ENCODE data around the gene ABCA4. TPM values are rescaled to one million over a fixed set of nuclear protein-coding genes. Genes with fewer than 3 reads are reported as not detected.

Gene ABCA4
- polyA plus RNA-seq, 6 donors from 2014 or later: not detected

DNA sequence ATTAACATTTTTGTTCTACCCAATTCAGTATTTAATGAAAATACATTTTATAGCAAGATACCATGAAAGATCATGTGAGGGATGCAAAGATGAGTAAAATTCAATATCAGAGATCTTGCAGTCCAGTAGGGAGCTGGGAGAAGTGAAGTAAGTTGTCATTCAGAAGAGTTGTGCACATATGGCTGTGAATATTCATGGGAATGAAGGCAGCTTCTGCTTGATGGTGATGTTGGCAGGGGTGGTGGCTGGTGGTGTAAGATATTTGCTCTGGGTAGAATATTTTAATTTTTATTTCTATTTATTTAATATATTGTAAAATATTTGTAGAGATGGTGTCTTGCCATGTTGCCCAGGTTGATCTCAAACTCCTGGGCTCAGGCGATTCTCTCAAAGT is 139.7 kb downstream of the ABCA4 start:
- Mint-ChIP-seq H3K27ac (no peak overlapping the region), H3K4me3 (no peak overlapping the region), H3K4me1 (no peaks in the 10 kb centered on the region), H3K27me3 (peaks cover 3 to 23% (median 21%) of the 10 kb centered on the region in 3 donors), H3K9me3 (peaks cover 0 to 2% (median 0%) of the 10 kb centered on the region in 7 donors), H3K36me3 (no peaks in the 10 kb centered on the region)
- no peak for DNase-seq
- ATAC-seq (ENCODE audit: low read depth in 2 of 2): no peak

- no peak overlapping the region for H3K4me3 Mint-ChIP-seq
- H3K9me3 Mint-ChIP-seq: peaks cover 0 to 2% (median 0%) of the 10 kb centered on the region in 7 donors
- DNase-seq: no peak
- peak overlapping the region in 1 of 6 donors; percentile 4 for H3K27ac Mint-ChIP-seq
- H3K36me3 Mint-ChIP-seq: no peaks in the 10 kb centered on the region
- ATAC-seq (ENCODE audit: low read depth in 2 of 2): peak in 1 of 2 donors; percentile 35
- peaks cover 2 to 22% (median 18%) of the 10 kb centered on the region in 3 donors for H3K27me3 Mint-ChIP-seq
- no peaks in the 10 kb centered on the region for H3K4me1 Mint-ChIP-seq
Measured at GRCh38 chr1:93980320-93981273, 140.4 kb downstream of the ABCA4 start.

- Mint-ChIP-seq H3K9me3 (peaks cover 0 to 2% (median 0%) of the 10 kb centered on the region in 7 donors), H3K36me3 (no peaks in the 10 kb centered on the region), H3K4me1 (no peaks in the 10 kb centered on the region), H3K4me3 (no peak overlapping the region), H3K27me3 (peaks cover 0 to 17% (median 12%) of the 10 kb centered on the region in 3 donors), H3K27ac (no peak overlapping the region)
- DNase-seq: no peak
- no peak for ATAC-seq (ENCODE audit: low read depth in 2 of 2)
Measured at GRCh38 chr1:93979718-93980319, 141.1 kb downstream of the ABCA4 start.

- no peaks in the 10 kb centered on the region for H3K4me1 Mint-ChIP-seq
- ATAC-seq (ENCODE audit: low read depth in 2 of 2) (no peak), DNase-seq (no peak)
- peaks cover 0 to 11% (median 7%) of the 10 kb centered on the region in 3 donors for H3K27me3 Mint-ChIP-seq
- no peaks in the 10 kb centered on the region for H3K36me3 Mint-ChIP-seq
- no peak overlapping the region for H3K4me3 Mint-ChIP-seq
- peaks cover 0 to 2% (median 0%) of the 10 kb centered on the region in 7 donors for H3K9me3 Mint-ChIP-seq
- H3K27ac Mint-ChIP-seq: no peak overlapping the region
Measured at GRCh38 chr1:93979040-93979717, 141.8 kb downstream of the ABCA4 start.

DNA sequence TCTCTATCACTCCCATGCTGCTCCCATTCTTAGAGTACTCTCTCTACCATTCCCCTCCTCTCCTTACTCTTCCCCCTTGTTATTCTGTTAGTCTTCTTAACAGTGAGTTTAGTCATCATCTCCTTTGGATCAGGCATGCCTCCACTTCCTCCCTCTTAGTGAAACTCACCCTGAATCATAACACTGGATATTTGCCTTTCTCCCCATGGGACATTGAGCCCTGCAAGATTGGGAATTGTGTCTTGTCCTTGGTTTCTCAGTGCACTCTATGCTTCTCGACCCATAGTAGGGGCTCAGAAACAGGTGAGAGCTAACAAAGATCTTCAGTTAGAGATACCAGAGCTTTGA is 143.4 kb downstream of the ABCA4 start:
- H3K9me3 Mint-ChIP-seq: no peaks in the 10 kb centered on the region
- H3K4me1 Mint-ChIP-seq: no peaks in the 10 kb centered on the region
- no peaks in the 10 kb centered on the region for H3K36me3 Mint-ChIP-seq
- no peak overlapping the region for H3K4me3 Mint-ChIP-seq
- DNase-seq (no peak), ATAC-seq (ENCODE audit: low read depth in 2 of 2) (no peak)
- H3K27ac Mint-ChIP-seq: peak overlapping the region in 1 of 6 donors; percentile 4
- peaks cover 6 to 7% (median 6%) of the 10 kb centered on the region in 3 donors for H3K27me3 Mint-ChIP-seq

GRCh38 chr1:93976711-93977597 is 144.0 kb downstream of the ABCA4 start:
- peaks cover 7 to 13% (median 12%) of the 10 kb centered on the region in 3 donors for H3K27me3 Mint-ChIP-seq
- no peaks in the 10 kb centered on the region for H3K9me3 Mint-ChIP-seq
- no peaks in the 10 kb centered on the region for H3K4me1 Mint-ChIP-seq
- no peak overlapping the region for H3K4me3 Mint-ChIP-seq
- no peak for DNase-seq
- no peak overlapping the region for H3K27ac Mint-ChIP-seq
- ATAC-seq (ENCODE audit: low read depth in 2 of 2): no peak
- H3K36me3 Mint-ChIP-seq: no peaks in the 10 kb centered on the region

- H3K36me3 Mint-ChIP-seq: no peaks in the 10 kb centered on the region
- no peaks in the 10 kb centered on the region for H3K9me3 Mint-ChIP-seq
Measured at GRCh38 chr1:93976291-93976690, 144.7 kb downstream of the ABCA4 start.

DNA sequence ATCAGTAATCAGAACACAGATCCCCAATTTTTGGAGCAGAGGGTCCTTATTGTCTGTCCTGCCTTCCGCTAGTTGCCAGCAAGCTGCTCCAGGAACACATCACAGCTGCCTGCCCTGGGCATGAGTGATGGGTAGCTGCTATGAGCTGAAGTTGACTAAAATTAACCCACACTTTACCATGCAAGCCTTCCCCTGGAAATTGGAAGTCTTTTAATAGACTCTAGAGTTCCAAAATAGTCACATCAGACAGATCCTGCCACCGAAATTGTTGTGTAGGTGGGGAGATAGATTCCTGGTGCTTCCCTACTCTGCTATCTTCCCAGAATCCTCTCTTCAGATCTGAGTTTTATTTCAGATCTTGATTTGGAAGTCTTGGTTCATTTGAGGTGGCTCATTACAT is 148.6 kb downstream of the ABCA4 start:
- DNase-seq (no peak), ATAC-seq (ENCODE audit: low read depth in 2 of 2) (no peak)
- Mint-ChIP-seq H3K4me1 (no peaks in the 10 kb centered on the region), H3K4me3 (no peak overlapping the region), H3K36me3 (no peaks in the 10 kb centered on the region), H3K9me3 (no peaks in the 10 kb centered on the region), H3K27me3 (peaks cover 7 to 19% (median 16%) of the 10 kb centered on the region in 3 donors), H3K27ac (no peak overlapping the region)

More at GRCh38 chr1:93976291-93976690, 144.7 kb downstream of the ABCA4 start:
- H3K27me3 Mint-ChIP-seq: peaks cover 7 to 19% (median 16%) of the 10 kb centered on the region in 3 donors
- no peaks in the 10 kb centered on the region for H3K4me1 Mint-ChIP-seq
- no peak for ATAC-seq (ENCODE audit: low read depth in 2 of 2)
- no peak overlapping the region for H3K27ac Mint-ChIP-seq
- DNase-seq: no peak
- no peak overlapping the region for H3K4me3 Mint-ChIP-seq

DNA sequence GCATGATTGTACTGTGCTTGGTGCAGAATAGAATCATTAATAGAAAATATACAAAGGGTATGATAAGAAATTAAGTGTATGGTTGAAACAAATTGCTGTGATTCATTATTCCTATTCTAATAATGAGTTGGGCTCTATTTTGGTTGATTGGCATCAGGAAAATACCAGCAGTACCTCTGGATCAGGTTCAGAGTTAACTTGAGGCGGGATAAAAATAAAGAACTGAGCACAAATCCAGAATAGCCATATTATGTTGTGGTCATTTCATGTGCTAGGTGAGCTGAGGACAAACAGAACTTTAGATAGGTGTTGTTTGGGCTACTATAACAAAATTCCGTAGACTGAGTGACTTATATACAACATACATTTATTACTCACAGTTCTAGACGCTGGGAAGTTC is 151.1 kb downstream of the ABCA4 start:
- Mint-ChIP-seq H3K4me3 (no peak overlapping the region), H3K4me1 (no peaks in the 10 kb centered on the region)

GRCh38 chr1:93969371-93969770 is 151.6 kb downstream of the ABCA4 start:
- Mint-ChIP-seq H3K4me3 (no peak overlapping the region), H3K36me3 (no peaks in the 10 kb centered on the region), H3K27me3 (peaks cover 7 to 24% (median 11%) of the 10 kb centered on the region in 3 donors), H3K9me3 (no peaks in the 10 kb centered on the region), H3K4me1 (no peaks in the 10 kb centered on the region), H3K27ac (no peak overlapping the region)
- DNase-seq: no peak
- ATAC-seq (ENCODE audit: low read depth in 2 of 2): no peak

More for the DNA sequence above, 151.1 kb downstream of the ABCA4 start:
- DNase-seq (no peak), ATAC-seq (ENCODE audit: low read depth in 2 of 2) (no peak)
- peaks cover 7 to 24% (median 11%) of the 10 kb centered on the region in 3 donors for H3K27me3 Mint-ChIP-seq
- H3K36me3 Mint-ChIP-seq: no peaks in the 10 kb centered on the region
- H3K9me3 Mint-ChIP-seq: no peaks in the 10 kb centered on the region
- no peak overlapping the region for H3K27ac Mint-ChIP-seq

GRCh38 chr1:93967306-93967705 is 153.6 kb downstream of the ABCA4 start:
- Mint-ChIP-seq H3K27ac (no peak overlapping the region), H3K4me3 (no peak overlapping the region), H3K27me3 (peaks cover 4 to 20% (median 17%) of the 10 kb centered on the region in 3 donors), H3K4me1 (no peaks in the 10 kb centered on the region), H3K9me3 (no peaks in the 10 kb centered on the region), H3K36me3 (no peaks in the 10 kb centered on the region)
- DNase-seq (no peak), ATAC-seq (ENCODE audit: low read depth in 2 of 2) (no peak)

DNA sequence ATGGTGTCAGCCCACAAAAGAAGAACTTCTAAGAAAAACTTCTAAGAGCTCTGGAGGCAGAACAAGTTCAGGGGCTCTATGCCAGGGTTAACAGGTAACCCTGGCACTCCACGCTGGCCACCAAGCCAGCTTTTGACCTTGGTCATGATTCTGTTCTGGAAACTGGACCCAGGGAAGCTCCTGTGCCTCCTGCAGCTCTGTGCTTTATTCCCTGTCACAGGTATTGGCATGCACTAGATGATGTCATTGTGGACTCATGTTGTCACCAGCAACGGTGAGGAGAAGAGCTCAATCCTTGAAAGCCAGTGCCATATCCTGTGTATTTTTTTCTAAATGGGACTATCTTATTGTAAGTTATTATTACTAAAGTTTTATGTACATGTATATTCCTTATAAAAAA is 155.1 kb downstream of the ABCA4 start:
- DNase-seq (no peak), ATAC-seq (ENCODE audit: low read depth in 2 of 2) (no peak)
- no peaks in the 10 kb centered on the region for H3K36me3 Mint-ChIP-seq
- H3K4me1 Mint-ChIP-seq: no peaks in the 10 kb centered on the region
- H3K9me3 Mint-ChIP-seq: no peaks in the 10 kb centered on the region
- peaks cover 5 to 16% (median 15%) of the 10 kb centered on the region in 3 donors for H3K27me3 Mint-ChIP-seq
- H3K4me3 Mint-ChIP-seq: no peak overlapping the region
- no peak overlapping the region for H3K27ac Mint-ChIP-seq

DNA sequence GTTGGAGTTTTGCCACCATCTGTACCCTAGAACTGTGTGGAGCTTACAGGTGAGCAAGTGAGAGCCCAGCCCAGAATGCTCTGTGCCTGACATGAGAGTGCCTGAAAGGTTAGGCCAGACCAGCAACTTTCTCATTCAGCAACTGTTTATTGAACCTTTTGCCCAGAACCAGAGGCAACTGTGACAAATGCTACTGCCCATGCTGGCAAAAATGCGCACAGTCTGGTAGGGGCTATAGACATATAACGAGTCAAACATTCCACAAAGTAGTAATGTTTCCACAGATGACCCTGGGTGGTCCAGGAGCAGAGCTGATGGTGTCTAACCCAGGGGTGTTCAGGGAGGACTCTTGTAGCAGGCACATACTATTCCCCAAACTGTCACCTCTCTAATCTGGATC is 155.7 kb downstream of the ABCA4 start:
- no peaks in the 10 kb centered on the region for H3K36me3 Mint-ChIP-seq
- H3K27ac Mint-ChIP-seq: no peak overlapping the region
- ATAC-seq (ENCODE audit: low read depth in 2 of 2) (no peak), DNase-seq (no peak)
- no peak overlapping the region for H3K4me3 Mint-ChIP-seq
- H3K27me3 Mint-ChIP-seq: peaks cover 9 to 17% (median 15%) of the 10 kb centered on the region in 3 donors
- no peaks in the 10 kb centered on the region for H3K9me3 Mint-ChIP-seq
- H3K4me1 Mint-ChIP-seq: no peaks in the 10 kb centered on the region

Data from naive B cell (primary cell).